Esophagus muscularis mucosa (tissue), 3 donors: ENCODE measurements around the gene SLC22A3.

Source experiments
- CTCF ChIP-seq, 3 experiments: fragments of 200-600 bp in 2 of 3; fragments of 450-650 bp in 1 of 3; sonication (generic) in 2 of 3; IDR thresholded peaks; one replicate each; pipeline ENCODE4 v1.5.1; 2017 to 2019; ENCODE audit warnings: antibody characterized with exemption in 3 of 3, mild to moderate bottlenecking in 2 of 3, moderate library complexity in 1 of 3
- EP300 ChIP-seq: sonication (generic); formaldehyde crosslinking; IDR thresholded peaks from one replicate; pipeline ENCODE4 v1.6.1; 2017; ENCODE audit warnings: antibody characterized with exemption

GRCh38 chr6:160418370-160418769 lies 70.2 kb downstream of the SLC22A3 start:
- TF ChIP-seq EP300 (no peak), CTCF (IDR thresholded peaks at IDR 0.05) (no peak)
